OCI-LY1 (cell line): ENCODE measurements around the gene INPP5B.
"Not testable (repeated sequence)": the region's sequence is repeated elsewhere in the genome, so short reads cannot be mapped to it uniquely, and the experiment has no call there.

Experiments
- H2AFZ ChIP-seq: fragments of 200-600 bp; sonication (generic), shearing (Covaris generic); 2 replicates; pipeline ENCODE4 v1.6.0; 2014; ENCODE audit warnings: antibody characterized with exemption, mild to moderate bottlenecking, low read length
- H3F3A ChIP-seq: fragments of 200-600 bp; sonication (generic), shearing (Covaris generic); 2 replicates; pipeline ENCODE4 v1.6.0; 2014; ENCODE audit warnings: mild to moderate bottlenecking, antibody characterized with exemption, low read length, moderate library complexity; ENCODE audit not compliant: insufficient read depth
- H3K27ac ChIP-seq: fragments of 200-600 bp; sonication (generic); 2 replicates; pipeline ENCODE4 v1.5.1; 2014; ENCODE audit warnings: low read length, mixed run types, mild to moderate bottlenecking, low read depth; ENCODE audit not compliant: poor library complexity, severe bottlenecking
- H3K27me3 ChIP-seq: fragments of 200-600 bp; sonication (generic); 2 replicates; pipeline ENCODE4 v1.6.0; 2014; ENCODE audit warnings: antibody characterized with exemption, mild to moderate bottlenecking, low read length, moderate library complexity; ENCODE audit not compliant: insufficient read depth
- H3K36me3 ChIP-seq: fragments of 200-600 bp; sonication (generic); 2 replicates; pipeline ENCODE4 v1.6.1; 2014; ENCODE audit warnings: mild to moderate bottlenecking, antibody characterized with exemption, low read length, moderate library complexity, mixed read lengths; ENCODE audit not compliant: insufficient read depth
- H3K4me1 ChIP-seq: fragments of 200-600 bp; sonication (generic); 2 replicates; pipeline ENCODE4 v1.5.1; 2014; ENCODE audit warnings: mild to moderate bottlenecking, low read length, moderate library complexity; ENCODE audit not compliant: insufficient read depth, severe bottlenecking
- H3K4me2 ChIP-seq: fragments of 200-600 bp; sonication (generic), shearing (Covaris generic); 2 replicates; pipeline ENCODE4 v1.6.1; 2014; ENCODE audit warnings: low read length
- H3K4me3 ChIP-seq: fragments of 200-600 bp; sonication (generic); 2 replicates; pipeline ENCODE4 v1.5.1; 2014; ENCODE audit warnings: low read length, low read depth, mild to moderate bottlenecking, mixed read lengths; ENCODE audit not compliant: poor library complexity, severe bottlenecking
- H3K79me2 ChIP-seq: fragments of 200-600 bp; shearing (Covaris generic); 2 replicates; pipeline ENCODE4 v1.6.1; 2016; ENCODE audit warnings: mixed run types, low read length, mixed read lengths; ENCODE audit not compliant: insufficient read depth
- H3K9ac ChIP-seq: fragments of 200-600 bp; sonication (generic), shearing (Covaris generic); 2 replicates; pipeline ENCODE4 v1.6.1; 2014; ENCODE audit warnings: mild to moderate bottlenecking, low read length, mixed read lengths
- H3K9me2 ChIP-seq: fragments of 200-600 bp; sonication (generic), shearing (Covaris generic); 2 replicates; pipeline ENCODE4 v1.6.1; 2014; ENCODE audit warnings: low read depth, mild to moderate bottlenecking, low read length, mixed read lengths
- H3K9me3 ChIP-seq: fragments of 200-600 bp; shearing (Covaris generic); 2 replicates; pipeline ENCODE4 v1.6.1; 2014; ENCODE audit warnings: low read length, mixed read lengths
- H4K20me1 ChIP-seq: fragments of 200-600 bp; sonication (generic), shearing (Covaris generic); 2 replicates; pipeline ENCODE4 v1.6.0; 2016; ENCODE audit warnings: mild to moderate bottlenecking, low read length; ENCODE audit not compliant: insufficient read depth
- CTCF ChIP-seq: fragments of 200-600 bp; sonication (generic), shearing (Covaris generic); IDR thresholded peaks from 2 replicates; pipeline ENCODE4 v1.5.1; 2017; ENCODE audit warnings: mild to moderate bottlenecking, antibody characterized with exemption, low read length, moderate library complexity, mixed read lengths
- EZH2 ChIP-seq: fragments of 200-600 bp; sonication (generic), shearing (Covaris generic); IDR thresholded peaks from 2 replicates; pipeline ENCODE4 v1.8.0; 2017; ENCODE audit warnings: borderline replicate concordance, mixed run types, mild to moderate bottlenecking, antibody characterized with exemption, low read length, moderate library complexity, mixed read lengths

The INPP5B gene

GRCh38 chr1:37914719-37915475 is 32.0 kb downstream of the INPP5B start:
- no peak overlapping the region for H3K4me2 ChIP-seq
- H3K79me2 ChIP-seq, result peaks cover 16% of the 10 kb centered on the region
- H3K9me3 ChIP-seq, result peaks cover 7% of the 10 kb centered on the region
- H3K4me1 ChIP-seq, result peaks cover 6% of the 10 kb centered on the region
- no peak overlapping the region for H3K9ac ChIP-seq
- H3K4me3 ChIP-seq, result no peak overlapping the region
- no peaks in the 10 kb centered on the region for H3K9me2 ChIP-seq
- no peaks in the 10 kb centered on the region for H3K27me3 ChIP-seq
- H2AFZ ChIP-seq, result no peak overlapping the region
- peaks cover 45% of the 10 kb centered on the region for H3K36me3 ChIP-seq
- TF ChIP-seq CTCF (no peak), EZH2 (no peak)
- H3F3A ChIP-seq, result no peaks in the 10 kb centered on the region
- H4K20me1 ChIP-seq, result no peaks in the 10 kb centered on the region
- H3K27ac ChIP-seq, result no peak overlapping the region

DNA sequence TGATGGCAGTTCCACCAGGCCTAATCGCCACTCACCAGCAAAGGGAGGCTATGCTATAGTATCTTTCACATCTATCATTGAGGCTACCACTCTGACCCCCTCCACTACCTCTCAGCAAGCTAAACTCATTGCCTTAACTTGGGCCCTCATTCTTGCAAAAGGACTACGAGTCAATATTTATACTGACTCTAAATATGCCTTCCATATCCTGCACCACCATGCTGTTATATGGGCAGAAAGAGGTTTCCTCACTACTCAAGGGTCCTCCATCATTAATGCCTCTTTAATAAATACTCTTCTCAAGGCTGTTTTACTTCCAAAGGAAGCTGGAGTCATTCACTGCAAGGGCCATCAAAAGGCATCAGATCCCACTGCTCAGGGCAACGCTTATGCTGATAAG is 35.4 kb downstream of the INPP5B start:
- not testable (repeated sequence) for H3K27me3 ChIP-seq, H3K79me2 ChIP-seq, H3K4me1 ChIP-seq, H2AFZ ChIP-seq, H3K4me2 ChIP-seq, H3K9ac ChIP-seq, H4K20me1 ChIP-seq, H3F3A ChIP-seq, H3K9me3 ChIP-seq, H3K9me2 ChIP-seq, H3K4me3 ChIP-seq, H3K27ac ChIP-seq
- H3K36me3 ChIP-seq, result peaks cover 57% of the 10 kb centered on the region

DNA sequence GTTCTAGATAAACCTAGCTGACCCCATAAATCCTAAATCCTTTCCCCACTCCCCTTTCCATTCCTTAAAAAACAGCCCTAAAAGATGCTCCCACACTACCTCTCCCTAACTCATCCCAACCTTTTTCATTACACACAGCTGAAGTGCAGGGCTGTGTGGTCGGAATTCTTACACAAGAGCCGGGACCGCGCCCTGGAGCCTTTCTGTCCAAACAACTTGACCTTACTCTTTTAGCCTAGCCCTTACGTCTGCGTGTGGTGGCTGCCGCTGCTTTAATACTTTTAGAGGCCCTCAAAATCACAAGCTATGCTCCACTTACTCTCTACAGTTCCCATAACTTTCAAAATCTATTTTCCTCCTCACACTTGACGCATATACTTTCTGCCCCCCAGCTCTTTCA is 36.0 kb downstream of the INPP5B start:
- H4K20me1 ChIP-seq, H3K79me2 ChIP-seq, H3F3A ChIP-seq, H3K9ac ChIP-seq, H2AFZ ChIP-seq, H3K27me3 ChIP-seq, H3K4me1 ChIP-seq, H3K27ac ChIP-seq, H3K4me2 ChIP-seq, H3K9me2 ChIP-seq, H3K4me3 ChIP-seq: not testable (repeated sequence)
- Histone ChIP-seq H3K9me3 (peaks cover 12% of the 10 kb centered on the region), H3K36me3 (peaks cover 63% of the 10 kb centered on the region)

DNA sequence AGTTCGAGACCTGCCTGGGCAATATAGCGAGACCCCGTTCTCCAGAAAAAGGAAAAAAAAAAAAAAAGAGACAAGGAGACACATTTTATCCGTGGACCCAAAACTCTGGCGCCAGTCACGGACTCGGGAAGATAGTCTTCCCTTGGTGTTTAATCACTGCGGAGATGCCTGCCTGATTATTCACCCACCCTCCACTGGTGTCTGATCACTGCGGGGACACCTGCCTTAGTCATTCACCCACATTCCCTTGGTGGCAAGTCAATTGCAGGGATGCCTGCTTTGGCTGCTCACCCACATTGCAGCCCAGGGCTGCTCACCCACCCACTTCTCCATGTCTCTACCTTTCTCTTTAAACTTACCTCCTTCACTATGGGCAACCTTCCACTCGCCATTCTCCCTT is 38.3 kb downstream of the INPP5B start:
- Histone ChIP-seq H3K9me3 (peaks cover 12% of the 10 kb centered on the region), H3K36me3 (peaks cover 58% of the 10 kb centered on the region)
- H4K20me1 ChIP-seq, H3K27ac ChIP-seq, H3K4me2 ChIP-seq, H3K9me2 ChIP-seq, H3K4me1 ChIP-seq, H2AFZ ChIP-seq, H3K4me3 ChIP-seq, H3F3A ChIP-seq, H3K27me3 ChIP-seq, H3K79me2 ChIP-seq, H3K9ac ChIP-seq: not testable (repeated sequence)

DNA sequence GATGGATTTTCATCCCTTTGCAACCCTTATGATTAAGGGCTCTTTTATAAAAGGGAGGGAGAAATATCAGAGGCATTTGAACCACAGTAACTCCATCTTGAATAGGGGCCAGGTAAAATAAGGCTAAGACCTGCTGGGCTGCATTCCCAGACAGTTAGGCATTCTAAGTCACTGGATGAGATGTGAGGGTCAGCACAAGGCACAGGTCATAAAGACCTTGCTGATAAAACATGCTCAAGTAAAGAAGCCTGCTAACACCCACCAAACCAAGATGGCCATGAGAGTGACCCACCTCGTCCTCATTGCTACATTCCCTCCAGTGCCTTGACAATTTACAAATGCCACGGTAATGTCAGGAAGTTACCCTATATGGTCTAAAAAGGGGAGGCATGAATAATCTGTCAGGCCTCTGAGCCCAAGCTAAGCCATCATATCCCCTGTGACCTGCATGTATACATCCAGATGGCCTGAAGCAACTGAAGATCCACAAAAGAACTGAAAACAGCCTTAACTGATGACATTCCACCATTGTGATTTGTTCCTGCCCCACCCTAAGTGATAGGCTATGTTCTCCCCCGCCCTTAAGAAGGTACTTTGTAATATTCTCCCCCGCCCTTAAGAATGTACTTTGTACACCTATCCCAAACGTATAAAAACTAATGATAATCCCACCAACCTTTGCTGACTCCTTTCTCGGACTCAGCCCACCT is 39.3 kb downstream of the INPP5B start:
- H2AFZ ChIP-seq, H3K4me1 ChIP-seq, H3K9me2 ChIP-seq, H4K20me1 ChIP-seq, H3K9ac ChIP-seq, H3F3A ChIP-seq, H3K4me2 ChIP-seq, H3K27me3 ChIP-seq, H3K27ac ChIP-seq, H3K79me2 ChIP-seq, H3K4me3 ChIP-seq: not testable (repeated sequence)
- Histone ChIP-seq H3K9me3 (peaks cover 12% of the 10 kb centered on the region), H3K36me3 (peaks cover 53% of the 10 kb centered on the region)

DNA sequence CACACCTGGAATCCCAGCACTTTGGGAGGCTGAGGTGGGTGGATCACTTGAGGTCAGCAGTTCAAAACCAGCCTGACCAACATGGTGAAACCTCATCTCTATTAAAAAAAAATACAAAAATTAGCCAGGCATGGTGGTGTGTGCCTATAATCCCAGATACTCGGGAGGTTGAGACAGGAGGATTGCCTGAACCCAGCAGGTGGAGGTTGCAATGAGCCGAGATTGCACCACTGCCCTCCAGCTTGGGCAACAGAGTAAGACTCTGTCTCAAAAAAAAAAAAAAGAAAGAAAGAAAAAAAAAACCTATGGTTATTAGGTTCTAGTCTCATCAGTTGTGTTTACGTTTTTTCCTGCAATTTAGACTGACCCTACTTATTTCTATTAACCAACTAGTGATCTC is 40.3 kb downstream of the INPP5B start:
- not testable (repeated sequence) for H3K79me2 ChIP-seq

More for the DNA sequence above, 40.3 kb downstream of the INPP5B start:
- H3K9ac ChIP-seq, H4K20me1 ChIP-seq, H2AFZ ChIP-seq, H3K4me2 ChIP-seq, H3K4me3 ChIP-seq, H3K27me3 ChIP-seq, H3K9me3 ChIP-seq, H3K4me1 ChIP-seq, H3F3A ChIP-seq, H3K27ac ChIP-seq, H3K9me2 ChIP-seq: not testable (repeated sequence)
- peaks cover 43% of the 10 kb centered on the region for H3K36me3 ChIP-seq
